Urinary bladder (tissue), 4 donors: ENCODE measurements around the gene SIDT1. TPM values are rescaled to one million over a fixed set of nuclear protein-coding genes. Genes with fewer than 3 reads are reported as not detected.
"Not testable (repeated sequence)": the region's sequence is repeated elsewhere in the genome, so short reads cannot be mapped to it uniquely, and the experiment has no call there.

ENCODE experiments used
- DNase-seq: peaks from one replicate; pipeline ENCODE4 v3.0.0-alpha.2; 2015; ENCODE audit errors: extremely low spot score
- H3K27ac ChIP-seq: one replicate; pipeline ENCODE4 v1.5.1; 2013; ENCODE audit warnings: low read depth, mild to moderate bottlenecking, moderate library complexity
- H3K36me3 ChIP-seq: one replicate; pipeline ENCODE4 v1.6.1; 2013; ENCODE audit warnings: mild to moderate bottlenecking, moderate library complexity; ENCODE audit not compliant: insufficient read depth
- H3K4me1 ChIP-seq: one replicate; pipeline ENCODE4 v1.6.1; 2013; ENCODE audit warnings: mild to moderate bottlenecking, moderate library complexity; ENCODE audit not compliant: insufficient read depth
- H3K4me3 ChIP-seq: one replicate; pipeline ENCODE4 v1.5.1; 2013; ENCODE audit warnings: low read depth, low read length
- WGBS: extraction: QIAGEN DNeasy Blood & Tissue Kit; methylation state at CpG from one replicate; pipeline ENCODE4 v1.1.7; 2013; 5-methylcytosine and 5-hydroxymethylcytosine counted together
- polyA plus RNA-seq: library from polyadenylated mRNA; stranded (reverse); fragments of 200-250 nt; gene quantifications from one replicate; pipeline ENCODE4 v1.2.3, GENCODE V29; 2013
- total RNA-seq: library from RNA; depleted of rRNA; stranded (reverse); fragments of >200 nt; gene quantifications from one replicate; pipeline ENCODE4 v1.2.3, GENCODE V29; 2014
- donor health status: healthy with polysubstance abuse.
- donor health status: healthy.

The SIDT1 gene
- total and polyA plus RNA-seq, 2 donors, result 2.2 to 25.7 TPM

DNA sequence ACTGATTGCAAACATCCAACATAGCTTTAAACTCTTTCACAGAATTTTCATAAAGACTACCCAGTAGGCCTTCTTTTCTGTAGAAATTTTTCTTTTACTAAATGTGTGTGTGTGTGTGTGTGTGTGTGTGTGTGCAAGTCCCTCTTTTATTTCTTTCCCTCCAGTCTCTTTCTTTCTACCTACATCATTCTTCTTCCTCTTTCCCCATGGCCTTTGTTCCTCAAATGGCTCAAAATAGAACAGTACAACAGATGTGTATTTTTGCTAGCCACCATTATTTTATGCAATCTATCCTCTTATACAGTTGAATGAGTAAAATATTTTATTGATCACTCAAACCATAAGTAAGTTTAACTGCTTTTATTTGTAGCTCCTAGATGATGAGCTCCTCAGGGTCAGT, 87.7 kb downstream of the SIDT1 start:
- Histone ChIP-seq H3K36me3 (no peaks in the 10 kb centered on the region), H3K4me3 (no peak overlapping the region), H3K27ac (no peak overlapping the region), H3K4me1 (no peaks in the 10 kb centered on the region)
- DNase-seq, result no peak

DNA sequence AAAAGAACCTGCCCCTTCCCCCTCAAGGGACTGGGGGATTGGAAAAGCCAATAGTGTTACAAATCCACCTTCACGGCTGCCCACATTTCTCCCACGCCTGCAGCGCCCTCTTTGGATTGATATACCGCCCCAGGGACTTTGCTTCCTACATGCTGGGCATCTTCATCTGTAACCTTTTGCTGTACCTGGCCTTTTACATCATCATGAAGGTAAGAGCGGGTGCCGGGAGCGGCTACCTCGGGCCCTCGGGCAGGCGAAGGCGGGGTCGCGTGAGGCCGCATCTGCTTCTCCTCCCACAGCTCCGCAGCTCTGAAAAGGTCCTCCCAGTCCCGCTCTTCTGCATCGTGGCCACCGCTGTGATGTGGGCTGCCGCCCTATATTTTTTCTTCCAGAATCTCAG, 91.0 kb downstream of the SIDT1 start:
- no peak for DNase-seq
- Histone ChIP-seq H3K36me3 (no peaks in the 10 kb centered on the region), H3K27ac (no peak overlapping the region), H3K4me3 (no peak overlapping the region), H3K4me1 (no peaks in the 10 kb centered on the region)
- 30% methylated on average over 19 of the region's 19 CpGs for WGBS

DNA sequence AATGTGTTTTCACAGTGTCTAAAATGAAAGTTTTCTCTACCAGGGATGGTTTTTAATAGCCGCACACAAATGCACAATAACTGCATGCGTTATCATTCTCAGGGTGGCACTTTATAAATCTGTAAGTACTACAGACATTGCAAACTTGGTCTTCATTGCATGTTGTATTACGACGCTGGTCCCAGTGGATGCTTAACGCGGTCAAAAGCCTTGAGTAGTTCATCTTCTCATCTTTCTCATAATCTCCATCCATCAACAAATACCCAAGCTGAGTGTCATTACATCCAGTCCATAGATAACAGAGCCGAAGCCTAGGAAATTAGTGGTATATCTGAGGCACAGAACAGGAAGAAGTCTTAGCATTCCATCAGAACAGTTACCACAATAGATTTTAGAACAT, 91.5 kb downstream of the SIDT1 start:
- Histone ChIP-seq H3K4me1 (no peaks in the 10 kb centered on the region), H3K4me3 (no peak overlapping the region), H3K36me3 (no peaks in the 10 kb centered on the region), H3K27ac (no peak overlapping the region)
- WGBS, result 73% methylated on average over 7 of the region's 7 CpGs
- no peak for DNase-seq

DNA sequence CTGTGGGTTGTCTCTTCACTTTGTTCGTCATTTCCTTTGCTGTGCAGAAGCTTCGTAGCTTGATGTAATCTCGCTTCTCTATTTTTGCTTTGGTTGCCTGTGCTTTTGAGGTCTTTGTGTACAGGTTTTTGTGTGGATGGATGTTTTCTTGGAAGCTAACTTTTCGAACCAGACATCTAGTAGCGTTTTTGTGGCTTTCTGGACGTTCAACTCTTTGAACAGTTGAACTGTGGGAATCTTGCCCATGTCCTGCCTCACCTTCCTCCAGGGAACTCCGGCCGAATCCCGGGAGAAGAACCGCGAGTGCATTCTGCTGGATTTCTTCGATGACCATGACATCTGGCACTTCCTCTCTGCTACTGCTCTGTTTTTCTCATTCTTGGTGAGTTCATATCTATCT, 93.5 kb downstream of the SIDT1 start:
- Histone ChIP-seq H3K4me1 (no peaks in the 10 kb centered on the region), H3K36me3 (no peaks in the 10 kb centered on the region), H3K4me3 (no peak overlapping the region), H3K27ac (no peak overlapping the region)
- WGBS, result 75% methylated on average over 12 of the region's 12 CpGs
- no peak for DNase-seq

DNA sequence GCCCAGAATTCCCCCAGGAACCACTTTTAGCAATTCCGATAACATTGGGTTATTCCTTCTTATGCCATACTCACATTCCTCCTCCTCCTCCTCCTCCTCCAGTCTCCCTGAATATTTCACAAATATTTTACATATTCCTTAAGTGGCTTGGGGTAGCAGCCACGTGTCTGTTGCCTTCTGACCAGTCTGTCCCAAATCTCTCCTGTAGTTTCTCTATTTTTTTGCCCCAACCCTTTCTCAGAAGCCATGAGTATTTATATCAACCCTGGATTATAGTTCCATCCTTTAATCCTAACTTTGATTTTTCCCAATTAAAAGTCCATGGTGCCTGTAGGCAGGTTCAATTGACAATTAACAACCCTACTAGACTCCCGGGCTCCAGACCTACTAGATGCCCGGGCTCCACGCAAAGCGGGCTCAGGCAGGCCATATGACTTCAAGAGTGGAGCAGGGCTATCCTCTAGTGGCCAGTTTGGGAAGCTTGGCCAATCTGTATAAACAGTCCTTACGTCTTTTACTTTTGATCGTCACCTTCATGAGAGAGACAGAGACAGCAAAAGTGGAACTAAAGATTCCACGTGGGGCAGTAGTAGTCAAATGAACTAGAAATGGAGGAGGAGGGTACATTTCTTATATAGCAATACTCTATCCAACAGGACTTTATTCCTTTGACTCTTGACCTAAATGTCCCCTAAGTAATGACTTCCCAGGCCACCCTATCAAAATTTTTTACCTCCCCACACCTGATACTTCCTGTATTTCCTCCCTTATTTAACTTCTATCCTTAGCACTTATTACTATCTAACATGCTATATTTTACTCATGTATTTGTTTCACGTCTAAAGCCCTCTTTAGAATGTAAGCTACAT, 94.4 kb downstream of the SIDT1 start:
- H3K27ac ChIP-seq, result no peak overlapping the region
- no peaks in the 10 kb centered on the region for H3K36me3 ChIP-seq
- 25% methylated on average over 10 of the region's 10 CpGs for WGBS
- H3K4me1 ChIP-seq, result no peaks in the 10 kb centered on the region
- H3K4me3 ChIP-seq, result no peak overlapping the region
- DNase-seq, result no peak

DNA sequence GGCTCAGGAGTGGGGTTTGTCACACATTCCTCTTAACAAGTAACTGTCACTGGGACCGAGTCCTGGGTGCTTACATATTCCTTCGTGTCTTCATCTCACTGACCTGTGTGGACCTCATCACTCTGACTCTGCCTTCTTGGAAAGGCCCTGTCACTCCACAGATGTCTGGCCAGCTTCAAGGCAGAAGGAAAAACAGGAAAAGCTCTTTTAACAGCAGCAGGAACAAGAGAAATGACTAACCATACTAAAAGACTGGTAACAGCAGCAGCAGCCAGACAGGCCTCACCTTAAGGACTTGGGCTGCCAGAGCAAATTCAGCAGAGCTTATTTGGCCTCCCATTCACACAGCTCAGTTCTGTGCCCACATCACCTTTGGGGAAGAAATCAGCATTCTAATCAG, 96.0 kb downstream of the SIDT1 start:
- no peak for DNase-seq
- Histone ChIP-seq H3K4me1 (no peaks in the 10 kb centered on the region), H3K36me3 (no peaks in the 10 kb centered on the region), H3K4me3 (no peak overlapping the region), H3K27ac (no peak overlapping the region)
- WGBS, result 93% methylated on average over 2 of the region's 2 CpGs

DNA sequence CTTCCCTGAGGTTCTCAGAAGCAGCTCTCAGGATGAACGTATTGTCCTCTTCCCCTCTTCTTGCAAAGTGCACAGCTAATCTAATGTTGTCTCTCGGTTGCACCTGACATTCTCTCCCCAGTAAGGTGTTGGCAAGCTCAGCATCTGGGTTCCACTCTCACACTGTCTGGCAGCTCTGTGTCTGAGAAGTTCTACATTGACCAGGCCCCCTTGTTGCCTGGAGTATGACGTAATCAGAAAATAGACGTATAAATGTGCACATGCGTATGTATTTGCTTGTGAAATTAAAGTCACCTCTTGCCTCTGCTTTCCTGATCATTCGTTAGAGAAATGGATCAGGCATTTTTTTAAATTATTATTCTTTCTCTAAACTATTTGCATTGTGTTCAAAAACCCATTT, 96.4 kb downstream of the SIDT1 start:
- Histone ChIP-seq H3K4me1 (no peaks in the 10 kb centered on the region), H3K36me3 (no peaks in the 10 kb centered on the region), H3K4me3 (no peak overlapping the region), H3K27ac (no peak overlapping the region)
- DNase-seq, result no peak
- WGBS, result 93% methylated on average over 6 of the region's 6 CpGs

DNA sequence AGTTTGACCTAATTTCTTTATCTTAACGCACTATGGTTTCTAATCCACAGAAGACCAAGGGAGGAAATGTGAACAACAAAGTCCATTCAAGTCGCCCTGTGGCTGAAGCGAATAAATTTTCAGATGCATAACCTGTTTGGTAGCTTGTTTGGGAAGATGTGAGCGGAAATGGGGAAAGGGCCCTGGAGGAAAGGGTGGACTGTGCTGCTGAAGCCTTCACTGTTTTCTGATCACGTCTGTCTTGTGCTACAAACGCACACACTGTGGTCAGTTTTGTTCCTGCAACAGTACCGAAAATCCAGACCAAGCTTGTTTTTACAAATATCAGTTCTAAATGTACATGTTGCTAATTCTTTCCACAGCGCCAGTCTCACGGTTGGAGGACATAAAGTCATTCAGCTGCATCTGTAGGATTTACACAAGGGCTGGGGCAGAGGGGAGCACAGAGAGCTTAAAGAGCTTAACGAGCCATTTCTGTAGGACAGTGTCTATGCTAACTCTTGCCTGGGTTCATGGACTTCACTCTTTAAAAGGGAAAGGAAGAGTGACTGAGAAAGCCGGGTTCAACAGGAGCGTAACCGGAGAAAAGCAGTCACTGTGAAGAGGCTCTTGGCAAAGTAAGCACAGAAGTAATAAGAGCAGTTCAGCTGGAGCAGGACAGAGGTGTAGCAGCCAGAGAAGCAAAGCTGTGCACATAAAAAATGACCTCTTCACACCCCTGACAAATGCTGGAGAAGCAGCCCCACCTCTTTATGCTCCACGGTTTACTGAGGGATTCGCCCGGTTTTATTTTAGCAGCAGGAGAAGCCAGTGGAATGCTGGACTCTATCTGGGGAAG, 97.4 kb downstream of the SIDT1 start:
- WGBS, result 49% methylated on average over 16 of the region's 16 CpGs
- no peak overlapping the region for H3K27ac ChIP-seq
- H3K4me3 ChIP-seq, result no peak overlapping the region
- no peak for DNase-seq
- H3K4me1 ChIP-seq, result no peaks in the 10 kb centered on the region
- no peaks in the 10 kb centered on the region for H3K36me3 ChIP-seq

DNA sequence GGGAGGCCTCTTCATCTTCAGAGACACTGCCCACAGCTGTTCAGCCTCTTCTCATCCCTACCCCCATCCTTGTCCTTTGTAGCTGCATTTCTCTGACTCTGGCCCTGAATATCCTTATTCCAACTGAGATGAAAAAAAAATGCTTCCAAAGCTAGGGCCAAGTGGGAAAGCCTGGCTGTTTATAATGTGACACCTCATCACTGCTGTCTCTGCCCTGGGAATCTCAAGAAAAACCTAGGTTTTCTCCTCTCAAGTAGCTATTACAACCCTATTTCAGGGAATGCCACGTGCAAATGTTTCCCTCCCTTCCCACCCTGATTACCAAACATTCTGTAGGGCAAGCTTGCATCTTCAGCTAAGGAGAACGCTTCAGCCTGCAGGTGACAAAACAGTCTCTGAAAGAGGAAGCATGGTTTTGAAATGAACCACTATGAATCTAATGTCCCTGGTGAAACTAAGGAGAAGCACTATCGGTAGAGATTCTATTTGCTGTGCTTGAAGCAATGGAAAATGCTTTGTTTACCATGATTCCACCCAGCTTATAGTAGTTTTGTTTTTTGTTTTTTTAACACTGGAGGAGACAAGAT, 98.7 kb downstream of the SIDT1 start:
- Histone ChIP-seq H3K36me3 (no peaks in the 10 kb centered on the region), H3K4me1 (no peaks in the 10 kb centered on the region), H3K27ac (no peak overlapping the region), H3K4me3 (no peak overlapping the region)
- DNase-seq, result no peak
- 70% methylated on average over 3 of the region's 3 CpGs for WGBS

DNA sequence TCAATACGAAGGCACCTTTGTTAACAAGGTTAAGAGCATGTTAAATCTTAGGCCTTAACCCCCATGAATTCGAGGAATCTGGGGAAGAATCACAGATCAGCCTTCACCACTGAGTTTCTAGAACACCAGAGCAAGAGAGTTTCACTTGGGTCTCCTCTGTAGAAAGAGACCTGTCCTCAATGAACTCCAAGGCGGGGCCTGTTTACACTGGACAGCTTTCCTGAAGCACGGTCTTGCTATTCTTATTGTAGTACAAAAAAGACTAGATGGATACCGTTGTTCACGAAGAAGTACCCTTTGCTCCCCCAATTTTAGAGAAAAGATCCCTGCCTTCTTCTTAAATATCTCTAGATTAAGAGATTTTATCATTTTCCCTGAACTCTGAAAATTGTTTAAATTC, 99.2 kb downstream of the SIDT1 start:
- WGBS, result 87% methylated on average over 6 of the region's 6 CpGs
- DNase-seq, result no peak
- Histone ChIP-seq H3K27ac (no peak overlapping the region), H3K36me3 (no peaks in the 10 kb centered on the region), H3K4me3 (no peak overlapping the region), H3K4me1 (no peaks in the 10 kb centered on the region)

DNA sequence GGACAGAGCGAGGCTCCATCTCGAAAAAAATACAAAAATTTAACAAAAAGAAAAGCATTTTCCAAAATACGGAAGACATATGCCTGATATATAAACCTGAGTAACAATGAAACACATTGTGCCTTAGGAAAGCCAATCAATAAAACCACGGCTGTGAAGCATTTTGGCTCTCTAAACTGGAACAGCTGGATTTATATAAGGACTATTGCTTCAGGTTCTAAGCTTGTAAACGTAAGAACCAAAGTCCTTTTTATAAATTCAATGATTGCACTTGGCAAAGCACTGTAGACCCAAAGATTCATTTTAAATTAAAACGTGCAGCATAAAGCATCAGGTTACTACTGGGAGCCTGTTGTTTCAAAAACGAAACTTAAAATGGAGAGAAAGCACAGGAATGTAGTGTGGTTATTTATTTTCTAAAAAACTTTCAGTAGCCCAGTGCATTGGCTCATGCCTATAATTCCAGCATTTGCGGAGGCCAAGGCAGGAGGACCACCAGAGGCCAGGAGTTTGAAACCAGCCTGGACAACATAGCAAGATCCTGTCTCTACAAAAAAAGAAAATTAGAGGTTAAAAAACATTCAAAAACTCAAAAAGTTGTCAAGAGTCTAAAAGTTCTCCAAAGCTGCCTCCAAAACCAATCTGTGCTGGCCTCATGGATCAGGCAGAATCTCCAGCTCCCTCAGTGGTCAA, 102.6 kb downstream of the SIDT1 start:
- H3K4me3 ChIP-seq, result no peak overlapping the region
- WGBS, result 66% methylated on average over 8 of the region's 8 CpGs
- H3K36me3 ChIP-seq, result no peaks in the 10 kb centered on the region
- no peak for DNase-seq
- no peaks in the 10 kb centered on the region for H3K4me1 ChIP-seq
- no peak overlapping the region for H3K27ac ChIP-seq

DNA sequence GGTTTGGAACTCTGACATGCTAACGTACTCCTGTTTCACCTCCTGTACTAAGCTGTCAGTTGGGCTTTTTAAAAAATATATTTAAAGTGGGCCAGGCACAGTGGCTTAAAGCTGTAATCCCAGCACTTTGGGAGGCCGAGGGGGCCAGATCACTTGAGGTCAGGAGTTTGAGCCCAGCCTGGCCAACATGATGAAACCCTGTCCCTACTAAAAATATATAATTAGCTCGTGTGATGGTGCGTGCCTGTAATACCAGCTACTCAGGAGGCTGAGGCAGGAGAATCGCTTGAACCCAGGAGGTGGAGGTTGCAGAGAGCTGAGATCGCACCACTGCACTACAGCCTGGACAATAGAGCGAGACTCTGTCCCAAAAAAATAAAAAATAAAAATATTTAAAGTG, 103.7 kb downstream of the SIDT1 start:
- WGBS, result 78% methylated on average over 7 of the region's 7 CpGs
- DNase-seq, H3K4me3 ChIP-seq, H3K27ac ChIP-seq, H3K36me3 ChIP-seq, H3K4me1 ChIP-seq: not testable (repeated sequence)

DNA sequence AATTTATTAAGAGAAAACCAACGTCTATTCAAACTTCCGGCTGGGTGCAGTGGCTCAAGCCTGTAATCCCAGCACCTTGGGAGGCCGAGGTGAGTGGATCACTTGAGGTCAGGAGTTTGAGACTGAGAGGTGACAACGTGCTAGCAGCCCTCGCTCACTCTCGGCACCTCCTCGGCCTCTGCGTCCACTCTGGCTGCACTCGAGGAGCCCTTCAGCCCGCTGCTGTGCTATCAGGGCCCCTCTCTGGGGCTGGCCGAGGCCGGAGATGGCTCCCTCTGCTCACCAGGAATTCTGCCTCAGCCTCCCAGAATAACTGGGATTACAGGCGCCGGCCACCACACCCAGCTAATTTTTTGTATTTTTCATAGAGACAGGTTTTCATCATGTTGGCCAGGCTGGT, 105.4 kb downstream of the SIDT1 start:
- DNase-seq, result no peak
- WGBS, result 93% methylated on average over 14 of the region's 14 CpGs
- no peak overlapping the region for H3K4me3 ChIP-seq
- no peaks in the 10 kb centered on the region for H3K36me3 ChIP-seq
- H3K27ac ChIP-seq, result no peak overlapping the region
- H3K4me1 ChIP-seq, result no peaks in the 10 kb centered on the region
